Measurements from ENCODE around the gene PRSS36. TPM values are rescaled to one million over a fixed set of nuclear protein-coding genes. Genes with fewer than 3 reads are reported as not detected.

Gene PRSS36
- total and polyA plus RNA-seq, 5 donors from 2014 or later: 0.39 to 1.4 (median 1.2) TPM

DNA sequence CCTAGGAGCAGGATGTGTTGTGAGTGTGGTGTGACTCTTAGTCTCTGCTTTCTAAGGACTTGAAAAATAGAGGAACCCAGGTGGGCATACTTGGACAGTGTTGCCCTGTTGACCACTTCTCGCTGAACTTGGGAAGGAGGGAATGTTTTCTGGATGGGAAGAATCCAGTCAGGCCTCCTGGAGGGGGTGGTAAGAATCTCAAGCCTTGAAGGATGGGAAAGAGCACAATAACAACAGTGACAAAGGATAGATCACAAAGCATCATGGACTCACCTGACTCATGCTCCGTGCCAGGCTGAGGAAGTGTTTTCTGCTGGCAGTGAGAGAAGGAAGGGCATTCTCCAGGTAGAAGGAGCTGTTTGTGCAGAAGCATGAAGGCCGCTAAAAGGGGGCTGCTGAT lies 24.0 kb downstream of the PRSS36 start:
- no peaks in the 10 kb centered on the region for H3K9me3 ChIP-seq (ENCODE audit: control insufficient read depth in 2 of 2, low read length in 2 of 2)
- peak overlapping the region in 2 of 3 donors; percentile 44 to 76 for H3K27ac Mint-ChIP-seq
- no peak for DNase-seq
- no peak overlapping the region for H3K4me3 Mint-ChIP-seq
- peaks cover 0 to 14% (median 3%) of the 10 kb centered on the region in 4 donors for H3K4me1 Mint-ChIP-seq
- no peaks in the 10 kb centered on the region for H3K27me3 Mint-ChIP-seq
- H3K27me3 ChIP-seq (ENCODE audit: control insufficient read depth, insufficient read depth, low read length): no peaks in the 10 kb centered on the region
- no peak overlapping the region for H3K4me3 ChIP-seq (ENCODE audit: low read depth, low read length)
- H3K4me1 ChIP-seq (ENCODE audit: control insufficient read depth, insufficient read depth, low read length, poor library complexity, severe bottlenecking): no peaks in the 10 kb centered on the region
- no peak overlapping the region for H3K27ac ChIP-seq (ENCODE audit: insufficient read depth, low read length, poor library complexity, severe bottlenecking)
- H3K9me3 Mint-ChIP-seq: no peaks in the 10 kb centered on the region
- H3K36me3 Mint-ChIP-seq: peaks cover 22% of the 10 kb centered on the region
- H3K36me3 ChIP-seq (ENCODE audit: control insufficient read depth, insufficient read depth, low read length): peaks cover 51% of the 10 kb centered on the region
- ATAC-seq (ENCODE audit: low read depth in 2 of 2): no peak

DNA sequence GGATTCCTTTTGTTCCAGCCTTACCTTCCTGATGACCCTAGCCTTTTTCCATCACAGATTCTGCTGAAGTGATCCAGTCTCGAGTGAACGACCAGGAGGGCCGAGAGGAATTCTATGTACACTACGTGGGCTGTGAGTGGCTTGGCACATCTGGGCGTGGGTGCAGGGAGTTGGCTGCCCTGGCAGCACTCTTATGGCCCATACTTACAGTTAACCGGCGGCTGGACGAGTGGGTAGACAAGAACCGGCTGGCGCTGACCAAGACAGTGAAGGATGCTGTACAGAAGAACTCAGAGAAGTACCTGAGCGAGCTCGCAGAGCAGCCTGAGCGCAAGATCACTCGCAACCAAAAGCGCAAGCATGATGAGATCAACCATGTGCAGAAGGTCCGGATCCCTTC lies 29.7 kb downstream of the PRSS36 start:
- no peaks in the 10 kb centered on the region for H3K27me3 Mint-ChIP-seq
- ATAC-seq (ENCODE audit: low read depth in 2 of 2) (no peak), DNase-seq (no peak)
- Histone ChIP-seq H3K4me1 (ENCODE audit: control insufficient read depth, insufficient read depth, low read length, poor library complexity, severe bottlenecking) (peaks cover 14% of the 10 kb centered on the region), H3K9me3 (ENCODE audit: control insufficient read depth in 2 of 2, low read length in 2 of 2) (no peaks in the 10 kb centered on the region), H3K27me3 (ENCODE audit: control insufficient read depth, insufficient read depth, low read length) (no peaks in the 10 kb centered on the region), H3K36me3 (ENCODE audit: control insufficient read depth, insufficient read depth, low read length) (peaks cover 37% of the 10 kb centered on the region), H3K4me3 (ENCODE audit: low read depth, low read length) (no peak overlapping the region), H3K27ac (ENCODE audit: insufficient read depth, low read length, poor library complexity, severe bottlenecking) (no peak overlapping the region)
- H3K4me1 Mint-ChIP-seq: peaks cover 4 to 24% (median 17%) of the 10 kb centered on the region in 4 donors
- H3K36me3 Mint-ChIP-seq: peaks cover 14% of the 10 kb centered on the region
- H3K9me3 Mint-ChIP-seq: no peaks in the 10 kb centered on the region
- H3K4me3 Mint-ChIP-seq: peak overlapping the region in 3 of 4 donors; percentile 21 to 74 (median 24)
- peak overlapping the region in 1 of 3 donors; percentile 66 for H3K27ac Mint-ChIP-seq

DNA sequence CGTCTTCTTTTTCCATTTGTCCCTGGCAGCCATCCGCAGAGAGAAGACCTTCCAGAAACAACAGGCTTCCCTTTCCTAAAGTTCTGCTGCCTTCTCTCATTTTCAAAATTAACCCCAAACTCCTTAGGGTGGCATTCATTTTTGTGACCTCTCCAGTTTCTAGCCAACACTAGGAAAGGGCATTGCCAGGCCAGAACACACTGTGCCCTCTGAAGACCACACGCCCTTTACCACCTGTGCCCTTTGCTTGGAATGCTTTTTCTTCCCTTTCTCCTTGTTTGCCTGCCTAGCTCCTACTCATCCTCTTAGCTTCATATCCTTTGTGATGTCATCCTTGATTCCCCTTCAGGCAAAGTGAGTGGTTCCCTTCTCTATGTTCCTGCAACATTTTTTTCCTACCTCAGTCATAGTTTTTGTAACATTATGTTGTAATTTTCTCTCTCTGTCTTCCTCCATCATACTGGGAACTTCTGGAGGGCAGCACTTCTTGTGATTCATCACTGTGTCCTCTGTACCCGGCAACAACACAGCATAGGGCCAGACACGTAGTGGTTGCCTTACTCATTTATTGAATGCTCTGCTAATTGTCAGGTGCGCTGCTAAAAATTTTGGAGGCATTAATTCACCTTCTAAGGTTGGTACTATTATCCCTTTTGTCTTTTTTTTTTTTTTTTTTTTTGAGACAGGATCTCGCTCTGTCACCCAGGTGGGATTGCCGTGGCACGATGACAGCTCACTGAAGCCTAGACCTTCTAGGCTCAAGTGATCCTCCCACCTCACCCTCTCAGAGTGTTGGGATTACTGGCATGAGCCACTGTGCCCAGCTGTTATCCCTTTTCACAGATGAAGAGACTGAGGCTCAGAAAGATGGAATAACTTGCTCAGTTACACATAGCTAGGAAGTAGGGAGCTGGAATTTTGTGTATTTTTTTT lies 31.4 kb downstream of the PRSS36 start:
- ATAC-seq (ENCODE audit: low read depth in 2 of 2) (no peak), DNase-seq (no peak)
- H3K4me3 Mint-ChIP-seq: peak overlapping the region; percentile 88 to 96 (median 90)
- peaks cover 14% of the 10 kb centered on the region for H3K4me1 ChIP-seq (ENCODE audit: control insufficient read depth, insufficient read depth, low read length, poor library complexity, severe bottlenecking)
- peak overlapping the region; percentile 98 for H3K27ac ChIP-seq (ENCODE audit: insufficient read depth, low read length, poor library complexity, severe bottlenecking)
- no peaks in the 10 kb centered on the region for H3K27me3 ChIP-seq (ENCODE audit: control insufficient read depth, insufficient read depth, low read length)
- no peaks in the 10 kb centered on the region for H3K27me3 Mint-ChIP-seq
- peaks cover 14% of the 10 kb centered on the region for H3K36me3 Mint-ChIP-seq
- H3K4me3 ChIP-seq (ENCODE audit: low read depth, low read length): peak overlapping the region; percentile 82
- peak overlapping the region; percentile 83 to 96 (median 89) for H3K27ac Mint-ChIP-seq
- peaks cover 4 to 28% (median 17%) of the 10 kb centered on the region in 4 donors for H3K4me1 Mint-ChIP-seq
- peaks cover 32% of the 10 kb centered on the region for H3K36me3 ChIP-seq (ENCODE audit: control insufficient read depth, insufficient read depth, low read length)
- no peaks in the 10 kb centered on the region for H3K9me3 Mint-ChIP-seq
- H3K9me3 ChIP-seq (ENCODE audit: control insufficient read depth in 2 of 2, low read length in 2 of 2): no peaks in the 10 kb centered on the region

DNA sequence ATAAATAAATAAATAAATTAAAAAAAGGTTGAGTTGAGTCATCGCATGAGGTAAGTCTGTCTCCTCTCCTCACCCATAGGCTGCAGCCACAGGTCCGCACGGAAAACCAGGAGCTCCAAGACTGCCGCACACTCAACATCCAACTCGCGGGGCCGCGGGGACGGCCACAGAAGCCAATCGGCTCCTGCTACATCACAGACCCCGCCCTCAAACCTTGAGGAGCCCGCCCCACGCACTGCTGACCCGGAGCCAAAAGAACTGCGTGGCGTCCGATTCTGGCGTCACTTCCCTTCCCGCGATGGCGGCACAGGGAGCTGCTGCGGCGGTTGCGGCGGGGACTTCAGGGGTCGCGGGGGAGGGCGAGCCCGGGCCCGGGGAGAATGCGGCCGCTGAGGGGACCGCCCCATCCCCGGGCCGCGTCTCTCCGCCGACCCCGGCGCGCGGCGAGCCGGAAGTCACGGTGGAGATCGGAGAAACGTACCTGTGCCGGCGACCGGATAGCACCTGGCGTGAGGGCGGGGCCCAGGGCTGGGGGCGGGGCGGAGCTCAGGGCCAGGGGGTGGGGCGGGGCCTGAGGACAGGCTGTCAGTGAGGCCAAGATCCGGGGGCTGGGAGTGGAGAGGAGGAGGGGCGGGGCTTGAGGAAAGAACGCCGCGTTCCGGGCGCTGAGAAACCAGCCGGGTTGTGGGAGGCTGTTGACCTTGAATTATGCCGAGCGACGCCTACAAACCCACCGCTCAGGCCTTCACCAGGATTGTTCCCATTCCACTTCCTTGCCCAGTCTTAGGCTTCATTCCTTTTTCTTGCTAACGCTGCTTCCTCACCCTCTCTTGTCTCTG lies 32.3 kb downstream of the PRSS36 start, which contains the start of gene KAT8:
KAT8 (plus strand) TSS at position 281 of the 839 bp plus-strand sequence; CDS start at position 299, 18 bp downstream.
- peaks cover 14% of the 10 kb centered on the region for H3K36me3 Mint-ChIP-seq
- H3K9me3 ChIP-seq (ENCODE audit: control insufficient read depth in 2 of 2, low read length in 2 of 2): no peaks in the 10 kb centered on the region
- H3K4me3 Mint-ChIP-seq: peak within 1 kb of the TSS; percentile 88 to 96 (median 90)
- ATAC-seq (ENCODE audit: low read depth in 2 of 2) (peak; percentile 92 to 93), DNase-seq (peak; percentile 96 to 98 (median 98))
- H3K4me1 Mint-ChIP-seq: peaks cover 4 to 29% (median 17%) of the 10 kb centered on the region in 4 donors
- H3K36me3 ChIP-seq (ENCODE audit: control insufficient read depth, insufficient read depth, low read length): peaks cover 32% of the 10 kb centered on the region
- H3K27ac ChIP-seq (ENCODE audit: insufficient read depth, low read length, poor library complexity, severe bottlenecking): peak within 1 kb of the TSS; percentile 98
- H3K27me3 ChIP-seq (ENCODE audit: control insufficient read depth, insufficient read depth, low read length): no peaks in the 10 kb centered on the region
- no peaks in the 10 kb centered on the region for H3K27me3 Mint-ChIP-seq
- peak within 1 kb of the TSS; percentile 82 for H3K4me3 ChIP-seq (ENCODE audit: low read depth, low read length)
- H3K9me3 Mint-ChIP-seq: no peaks in the 10 kb centered on the region
- H3K27ac Mint-ChIP-seq: peak within 1 kb of the TSS; percentile 83 to 96 (median 89)
- peaks cover 14% of the 10 kb centered on the region for H3K4me1 ChIP-seq (ENCODE audit: control insufficient read depth, insufficient read depth, low read length, poor library complexity, severe bottlenecking)

GRCh38 chr16:31114468-31114867 lies 35.4 kb downstream of the PRSS36 start:
- Histone ChIP-seq H3K4me1 (ENCODE audit: control insufficient read depth, insufficient read depth, low read length, poor library complexity, severe bottlenecking) (peaks cover 14% of the 10 kb centered on the region), H3K27me3 (ENCODE audit: control insufficient read depth, insufficient read depth, low read length) (no peaks in the 10 kb centered on the region), H3K4me3 (ENCODE audit: low read depth, low read length) (no peak overlapping the region), H3K36me3 (ENCODE audit: control insufficient read depth, insufficient read depth, low read length) (peaks cover 15% of the 10 kb centered on the region), H3K9me3 (ENCODE audit: control insufficient read depth in 2 of 2, low read length in 2 of 2) (no peaks in the 10 kb centered on the region), H3K27ac (ENCODE audit: insufficient read depth, low read length, poor library complexity, severe bottlenecking) (no peak overlapping the region)
- Mint-ChIP-seq H3K36me3 (peaks cover 5% of the 10 kb centered on the region), H3K9me3 (no peaks in the 10 kb centered on the region), H3K4me3 (peak overlapping the region in 2 of 4 donors; percentile 61 to 76), H3K27ac (no peak overlapping the region), H3K27me3 (no peaks in the 10 kb centered on the region), H3K4me1 (peaks cover 0 to 37% (median 16%) of the 10 kb centered on the region in 4 donors)
- DNase-seq: no peak
- ATAC-seq (ENCODE audit: low read depth in 2 of 2): no peak

DNA sequence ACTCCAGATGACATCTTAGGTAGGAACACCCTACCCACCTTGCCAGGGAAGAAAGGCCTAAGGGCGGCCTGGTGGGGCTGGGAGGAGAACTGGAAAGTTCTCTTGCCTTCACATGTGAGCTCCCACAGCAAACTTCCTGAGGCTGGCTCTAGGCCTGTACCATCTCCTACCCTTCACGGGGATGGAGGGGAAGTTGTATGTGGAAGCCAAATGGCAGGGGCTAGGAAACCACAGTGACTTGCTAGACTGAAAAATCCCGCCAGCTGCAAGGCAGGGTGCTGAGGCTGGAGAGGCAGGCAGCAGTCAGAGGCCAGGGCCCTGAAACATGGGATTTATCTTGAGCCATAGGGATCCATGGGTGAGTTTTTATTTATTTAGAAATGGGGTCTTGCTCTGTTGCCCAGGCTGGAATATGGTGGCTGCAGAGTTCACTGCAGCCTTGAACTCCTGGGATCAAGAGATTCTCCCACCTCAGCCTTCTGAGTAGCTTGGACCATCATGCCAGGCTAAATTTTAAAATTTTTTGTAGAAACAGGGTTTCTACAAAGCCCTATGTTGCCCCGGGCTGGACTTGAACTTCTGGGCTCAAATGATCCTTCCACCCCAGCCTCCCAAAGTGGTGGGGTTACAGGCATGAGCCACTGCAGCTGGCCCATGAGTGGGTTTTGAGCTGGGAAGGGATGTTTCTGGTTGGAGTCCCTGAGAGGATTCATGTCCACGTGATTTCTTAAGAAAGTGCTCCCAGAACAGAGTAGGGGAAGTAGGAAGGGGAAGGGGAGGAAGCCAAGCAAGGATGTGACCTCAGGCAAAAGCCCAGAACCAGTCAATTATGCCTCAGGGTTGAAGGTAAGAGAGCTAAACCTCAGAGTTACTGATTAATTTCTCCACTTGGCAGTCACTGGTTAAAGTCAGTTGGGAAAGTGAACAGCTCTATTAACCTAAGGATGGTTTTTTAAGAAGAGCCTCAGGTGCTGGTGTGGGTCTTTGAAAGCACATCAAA lies 36.4 kb downstream of the PRSS36 start:
- Mint-ChIP-seq H3K4me1 (peaks cover 0 to 32% (median 14%) of the 10 kb centered on the region in 4 donors), H3K36me3 (peaks cover 5% of the 10 kb centered on the region), H3K4me3 (peak overlapping the region in 2 of 4 donors; percentile 31 to 64), H3K27ac (peak overlapping the region in 1 of 3 donors; percentile 32), H3K9me3 (no peaks in the 10 kb centered on the region), H3K27me3 (no peaks in the 10 kb centered on the region)
- DNase-seq: no peak
- H3K4me3 ChIP-seq (ENCODE audit: low read depth, low read length): no peak overlapping the region
- peaks cover 9% of the 10 kb centered on the region for H3K36me3 ChIP-seq (ENCODE audit: control insufficient read depth, insufficient read depth, low read length)
- H3K27ac ChIP-seq (ENCODE audit: insufficient read depth, low read length, poor library complexity, severe bottlenecking): no peak overlapping the region
- H3K4me1 ChIP-seq (ENCODE audit: control insufficient read depth, insufficient read depth, low read length, poor library complexity, severe bottlenecking): peaks cover 18% of the 10 kb centered on the region
- no peaks in the 10 kb centered on the region for H3K9me3 ChIP-seq (ENCODE audit: control insufficient read depth in 2 of 2, low read length in 2 of 2)
- H3K27me3 ChIP-seq (ENCODE audit: control insufficient read depth, insufficient read depth, low read length): no peaks in the 10 kb centered on the region
- no peak for ATAC-seq (ENCODE audit: low read depth in 2 of 2)
